GM23248 (cell line): ENCODE results near the gene LRSAM1.

ENCODE experiments used
- EZH2 ChIP-seq: fragments of 200-600 bp; sonication (generic); IDR thresholded peaks from 2 replicates; pipeline ENCODE4 v1.6.1; 2018; ENCODE audit warnings: antibody characterized with exemption, mild to moderate bottlenecking; ENCODE audit not compliant: insufficient read depth, poor library complexity, severe bottlenecking
- EZH2phosphoT487 ChIP-seq: fragments of 200-600 bp; sonication (generic); IDR thresholded peaks from 2 replicates; pipeline ENCODE4 v1.6.1; 2018; ENCODE audit warnings: antibody characterized with exemption, moderate library complexity, mild to moderate bottlenecking, low read depth; ENCODE audit not compliant: insufficient read depth

DNA sequence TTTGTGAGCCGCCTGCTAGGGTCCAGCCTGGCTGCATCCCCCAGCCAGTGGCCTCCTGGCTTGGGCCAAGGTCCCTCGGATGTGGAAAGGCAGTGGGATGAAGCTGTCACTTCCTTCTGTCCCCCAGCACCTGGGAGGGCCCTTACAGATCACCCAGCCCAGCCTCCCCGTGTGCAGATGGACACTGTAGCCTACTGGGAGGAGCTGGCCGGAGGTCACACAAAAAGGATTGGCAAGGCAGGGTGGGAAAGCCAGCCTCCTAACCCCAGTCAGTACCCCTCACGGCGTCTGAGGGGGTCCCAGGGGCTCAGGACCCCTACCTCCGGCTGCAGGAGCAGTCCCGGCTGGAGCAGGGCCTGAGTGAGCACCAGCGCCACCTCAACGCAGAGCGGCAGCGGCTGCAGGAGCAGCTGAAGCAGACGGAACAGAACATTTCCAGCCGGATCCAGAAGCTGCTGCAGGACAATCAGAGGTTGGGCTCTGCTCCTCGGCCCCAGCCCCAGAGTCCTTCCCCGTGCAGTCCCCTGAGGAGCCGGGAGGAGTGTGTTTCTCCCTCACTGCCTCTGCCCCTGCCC lies 28.3 kb downstream of the LRSAM1 start:
- TF ChIP-seq EZH2phosphoT487: no peak
- no peak for TF ChIP-seq EZH2
